Pons (tissue), 1 donor: ENCODE results near the gene ACOT11.
A peak's percentile ranks its signal among the peaks of the same experiment; 100 is the strongest.

ENCODE experiments used
- DNase-seq: peaks from one replicate; pipeline ENCODE4 v3.0.0-alpha.2; 2016; ENCODE audit warnings: low spot score

ACOT11 gene

DNA sequence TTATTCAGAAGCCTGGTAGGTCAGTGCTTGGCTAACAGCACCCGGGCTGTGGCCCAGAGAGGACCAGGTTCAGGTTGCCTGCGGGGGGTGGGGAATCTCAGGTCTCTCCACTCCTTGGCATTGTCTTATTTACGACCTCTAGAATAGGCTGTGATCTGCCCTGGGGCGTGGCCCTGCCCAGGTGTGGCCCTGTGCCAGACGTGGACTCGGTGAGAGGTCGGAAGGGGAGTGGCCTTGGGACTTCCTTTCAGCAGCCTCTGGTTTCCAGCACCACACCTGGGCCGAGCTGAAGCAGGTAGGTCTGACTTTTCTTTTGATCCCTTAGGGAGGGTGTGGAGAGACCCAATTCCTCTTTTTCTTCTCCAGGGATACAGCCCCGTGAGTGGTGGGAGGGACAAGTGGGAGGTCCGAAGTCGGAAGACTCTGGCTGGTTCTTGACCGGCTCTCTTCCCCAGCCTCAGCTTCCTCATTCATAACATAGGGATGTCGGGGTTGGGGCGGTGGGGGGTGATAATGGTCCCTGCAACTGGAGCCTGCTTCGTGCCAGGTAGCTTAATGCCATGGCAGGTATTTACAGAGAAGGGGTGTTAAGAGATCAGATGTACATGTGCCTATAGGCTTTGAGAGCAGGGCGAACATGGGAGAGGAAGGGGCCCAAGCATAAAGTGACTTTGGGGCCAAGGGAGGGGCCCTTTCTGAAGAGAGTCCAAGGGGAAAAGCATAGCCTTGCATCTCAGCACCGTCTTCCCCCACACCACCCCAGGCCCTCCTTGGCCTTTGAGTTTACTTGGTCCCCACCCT is 16.5 kb downstream of the ACOT11 start:
- no peak for DNase-seq

DNA sequence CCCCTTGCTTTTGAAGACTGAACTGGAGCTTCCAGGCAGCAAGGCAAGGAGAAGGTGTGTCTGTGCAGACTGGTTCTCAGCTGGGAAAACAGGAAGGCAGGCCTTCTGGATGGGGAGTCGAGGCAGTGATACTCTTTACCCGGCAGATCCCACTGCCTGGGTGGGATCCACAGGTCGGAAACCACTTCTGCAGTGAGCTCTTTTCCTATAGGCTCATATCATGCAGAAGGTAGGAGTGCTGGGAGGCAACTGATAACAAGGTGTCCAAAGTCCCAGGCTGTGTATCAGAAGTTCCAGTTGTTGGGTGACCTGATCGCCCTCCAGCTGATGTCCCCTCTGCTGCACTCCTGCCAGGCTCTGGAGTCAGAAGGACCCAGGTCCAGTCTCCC is 17.1 kb downstream of the ACOT11 start:
- DNase-seq = no peak

DNA sequence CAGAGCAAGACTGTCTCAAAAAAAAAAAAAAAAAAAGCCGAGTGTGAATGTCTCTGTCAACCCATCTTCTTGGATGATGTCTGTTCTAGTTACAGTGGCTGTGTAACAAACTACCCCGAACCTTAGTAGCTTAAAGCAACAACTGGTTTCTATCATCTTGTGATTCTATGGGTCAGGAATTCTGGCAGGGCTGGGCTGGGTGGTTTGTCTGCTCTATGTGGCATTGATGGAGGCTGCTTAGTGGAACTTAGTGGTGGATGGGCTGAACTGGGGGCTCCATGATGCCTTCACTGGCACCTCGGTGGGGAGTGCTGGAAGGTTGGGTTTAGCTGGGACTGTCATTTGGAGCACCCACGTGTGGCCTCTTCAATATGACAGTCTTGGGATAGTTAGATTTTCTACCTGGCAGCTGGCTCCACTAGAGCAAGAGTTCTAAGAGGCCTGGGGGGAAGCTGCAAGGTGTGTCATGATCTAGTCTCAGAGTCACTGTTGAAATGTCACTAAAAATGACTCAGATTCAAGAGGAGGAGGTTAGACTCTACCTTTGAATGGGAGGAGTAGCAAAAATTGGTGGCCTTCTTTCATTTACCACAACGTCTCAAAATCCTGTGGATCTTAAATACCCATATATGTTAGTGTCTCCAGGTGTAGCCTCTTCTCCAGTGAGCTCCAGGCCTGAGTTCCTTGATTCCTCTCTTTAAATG is 18.6 kb downstream of the ACOT11 start:
- no peak for DNase-seq

DNA sequence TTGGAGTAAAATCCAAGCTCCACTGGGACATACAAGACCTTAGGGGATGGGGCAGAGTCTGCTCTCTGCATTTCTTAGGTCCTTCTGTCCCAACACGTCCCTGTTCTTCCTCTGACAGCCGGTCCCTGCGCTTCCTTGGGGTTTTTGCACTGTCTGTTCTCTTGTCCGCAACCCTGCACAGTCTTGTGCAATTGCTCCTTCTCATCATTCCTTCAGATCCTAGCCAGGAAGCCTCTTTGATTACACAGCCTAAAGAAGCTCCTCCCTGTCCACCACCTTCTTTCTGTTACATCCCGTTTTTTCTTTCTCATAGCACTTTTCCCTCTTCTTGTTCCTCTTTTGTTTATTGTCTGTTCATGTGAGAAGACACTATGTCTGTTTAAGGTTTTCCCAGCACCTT is 19.9 kb downstream of the ACOT11 start:
- no peak for DNase-seq

DNA sequence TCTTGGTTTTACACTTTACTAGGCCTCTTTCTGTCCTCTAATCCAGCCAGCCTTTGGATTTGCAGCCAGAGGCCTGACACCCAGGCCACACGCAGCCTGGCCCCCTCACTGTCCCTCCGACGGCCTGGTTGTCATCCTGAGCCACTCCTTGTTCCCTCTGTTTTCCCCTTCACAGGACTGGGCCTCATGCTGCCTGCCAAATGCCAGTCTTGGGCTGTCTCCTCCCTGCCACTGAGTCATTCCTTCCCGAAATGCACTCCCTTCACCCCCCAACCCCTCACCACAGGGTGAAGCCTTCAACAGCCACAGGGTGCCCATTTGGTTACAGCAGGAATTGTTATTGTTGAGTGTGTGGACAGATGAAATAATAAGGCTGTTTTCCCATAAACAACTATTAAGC is 21.3 kb downstream of the ACOT11 start:
- no peak for DNase-seq

DNA sequence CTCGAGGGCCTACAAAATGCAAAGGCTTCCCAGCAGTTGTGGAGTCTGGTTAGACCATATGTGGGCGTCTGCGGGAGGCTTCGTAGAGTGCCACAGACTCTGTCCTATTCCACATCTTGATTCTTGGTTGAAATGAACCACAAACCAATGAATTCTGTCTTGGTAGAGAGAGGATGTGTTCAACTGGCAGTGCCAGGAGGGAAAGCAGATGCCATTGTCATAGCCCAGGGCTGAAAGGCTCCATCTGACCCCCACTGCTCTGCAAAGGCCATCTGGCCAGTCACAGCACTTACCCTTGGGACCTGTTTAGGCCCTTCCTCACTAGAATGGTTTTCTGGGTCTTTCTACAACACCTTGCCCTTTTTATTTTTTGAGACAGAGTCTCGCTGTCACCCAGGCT is 22.1 kb downstream of the ACOT11 start:
- DNase-seq = no peak

DNA sequence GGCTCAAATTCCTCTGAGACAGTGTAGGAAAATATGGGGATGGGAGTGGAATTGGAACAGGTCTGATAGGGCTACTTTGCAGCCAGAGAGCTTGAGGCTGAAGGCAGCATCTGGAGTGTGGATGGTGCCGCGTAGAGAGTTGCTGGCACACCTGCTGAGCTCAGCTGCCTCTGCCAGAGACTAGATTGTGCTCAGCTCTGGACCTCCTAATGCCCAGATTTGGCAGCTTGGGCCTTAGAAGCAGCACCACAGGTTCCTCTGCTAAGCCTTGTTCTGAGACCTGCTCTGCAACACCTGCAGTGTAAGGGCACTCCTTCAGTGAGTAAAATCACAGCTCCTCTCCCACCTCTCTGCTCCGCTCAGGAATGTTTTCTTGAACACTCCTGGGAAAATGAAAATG is 23.3 kb downstream of the ACOT11 start:
- no peak for DNase-seq

DNA sequence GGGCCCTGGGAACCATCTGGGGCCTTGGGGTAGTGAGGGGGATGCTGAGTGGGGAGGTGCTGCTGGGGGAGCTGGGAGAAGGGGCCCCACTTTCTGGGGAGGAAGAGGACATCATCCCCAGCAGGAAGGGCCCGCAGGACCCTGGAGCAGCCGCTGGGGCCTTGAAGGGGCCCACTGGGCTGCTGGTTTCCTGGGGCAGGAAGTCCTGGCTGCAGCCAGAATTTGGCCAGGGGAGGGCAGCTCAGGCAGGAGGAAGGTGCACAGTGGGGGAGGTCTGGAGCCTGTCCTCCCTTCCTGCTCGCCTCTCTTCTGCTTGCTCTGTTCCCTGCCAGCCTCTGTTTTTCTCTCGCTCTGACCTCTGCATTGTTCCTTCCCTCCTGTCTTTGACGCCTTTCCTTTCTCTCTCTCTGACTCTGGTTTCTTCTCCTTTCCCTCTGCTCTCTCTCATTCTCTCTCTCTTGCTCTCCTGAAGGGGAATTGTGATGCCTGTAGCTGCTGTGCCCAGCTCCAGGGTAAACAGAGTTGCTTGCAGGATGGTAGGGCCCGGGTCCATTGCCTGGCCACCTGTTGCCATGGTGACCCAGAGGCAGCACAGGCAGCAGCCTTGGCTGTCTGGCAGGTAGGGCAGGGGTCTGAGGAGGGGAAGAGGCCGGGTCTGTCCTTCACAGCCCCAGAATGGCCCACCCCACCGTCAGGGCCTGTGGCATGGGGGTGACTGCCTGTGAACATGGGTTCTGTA is 23.9 kb downstream of the ACOT11 start:
- DNase-seq = no peak

DNA sequence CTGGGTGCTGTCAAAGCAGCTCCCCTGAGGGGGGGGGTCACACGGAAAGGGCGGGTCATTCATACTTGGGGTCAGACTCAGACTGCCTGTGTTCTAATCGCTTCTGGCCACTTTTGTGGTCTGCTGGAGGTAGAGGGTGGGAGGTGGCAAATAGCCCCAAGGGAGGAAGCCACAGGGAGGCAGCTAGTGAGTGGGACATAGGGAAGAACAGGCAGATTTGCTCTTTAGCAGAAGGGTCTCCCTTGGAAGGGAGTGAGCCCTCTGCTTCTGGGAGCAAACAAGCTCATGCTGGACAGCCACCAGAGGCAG is 24.5 kb downstream of the ACOT11 start:
- no peak for DNase-seq

DNA sequence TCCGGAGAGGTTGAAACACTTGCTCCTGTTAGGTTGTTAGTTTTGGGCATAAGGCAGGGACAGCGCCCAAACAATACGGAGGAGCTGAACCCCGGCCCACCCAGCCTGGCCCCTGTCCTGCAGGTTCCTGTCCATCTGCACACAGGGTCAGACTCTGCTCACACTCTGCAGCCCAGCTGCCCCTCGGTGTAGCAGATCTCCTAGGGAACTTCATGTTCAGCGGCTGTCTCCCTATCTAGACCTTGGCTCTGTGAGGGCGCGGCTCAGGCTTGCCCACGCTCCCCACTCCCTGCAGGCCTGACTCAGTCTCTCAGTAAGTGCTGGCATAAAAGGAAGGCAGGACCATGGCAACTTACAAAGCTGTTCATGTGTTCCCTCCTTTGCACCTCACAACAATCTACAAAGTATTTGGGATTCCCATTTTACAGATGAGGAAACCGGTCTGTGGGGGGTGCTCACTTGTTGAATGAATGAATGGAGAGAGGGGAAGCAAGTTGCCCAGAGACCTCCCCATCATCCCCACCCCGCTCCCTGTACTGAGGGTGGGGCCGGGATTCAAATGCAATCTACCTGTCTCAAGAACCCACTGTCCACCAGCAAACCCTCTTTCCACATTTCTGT is 26.2 kb downstream of the ACOT11 start:
- DNase-seq = no peak

DNA sequence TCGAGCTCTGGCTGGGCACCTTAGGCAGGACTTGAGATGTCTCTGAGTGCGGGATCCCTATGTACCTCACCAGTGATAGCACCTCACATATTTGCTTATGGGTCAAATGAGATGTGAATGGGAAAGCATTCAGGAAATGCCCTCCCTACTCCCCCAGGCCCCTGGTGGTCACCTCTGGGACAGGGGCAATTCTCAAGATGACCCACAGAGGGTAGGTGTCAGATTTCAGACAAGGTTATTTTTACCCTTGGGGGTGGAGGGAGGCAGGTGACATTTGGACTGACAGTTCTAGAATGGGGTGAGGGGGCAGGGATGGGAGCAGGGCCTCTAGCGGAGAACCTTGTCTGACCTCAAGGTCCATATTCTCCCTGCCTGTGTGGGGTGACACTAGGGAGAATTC is 27.1 kb downstream of the ACOT11 start:
- no peak for DNase-seq

DNA sequence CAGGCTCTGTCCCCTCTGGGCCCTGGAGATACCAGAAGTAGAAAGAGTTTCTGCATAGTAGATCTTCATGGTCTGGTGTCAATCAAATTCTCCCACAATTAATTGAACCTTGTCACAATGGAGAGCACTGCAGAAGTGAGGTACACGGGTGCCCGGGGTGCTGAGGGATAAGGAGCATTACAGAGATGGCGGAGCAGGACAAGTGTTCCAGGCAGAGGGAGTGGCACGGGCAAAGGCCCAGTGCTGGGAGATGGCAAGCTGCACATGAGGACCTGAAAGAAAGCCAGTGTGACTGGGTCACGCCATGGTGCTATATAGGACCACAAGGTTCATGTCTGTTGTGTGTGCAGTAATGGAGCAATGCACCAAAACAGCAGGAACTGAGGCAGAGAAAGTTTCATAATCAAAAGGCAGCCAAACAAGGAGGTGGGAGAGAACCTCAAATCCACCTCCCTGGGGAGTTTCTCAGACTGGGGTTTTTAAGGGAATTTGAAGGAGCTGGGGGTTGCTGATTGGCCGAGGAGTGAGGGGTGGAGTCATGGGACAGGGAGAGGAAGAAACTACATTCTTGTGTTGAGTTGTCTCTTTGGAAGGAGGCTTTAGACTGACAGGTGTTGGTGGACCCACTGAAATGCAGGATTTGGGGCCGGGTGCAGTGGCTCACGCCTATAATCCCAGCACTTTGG is 27.7 kb downstream of the ACOT11 start:
- no peak for DNase-seq

DNA sequence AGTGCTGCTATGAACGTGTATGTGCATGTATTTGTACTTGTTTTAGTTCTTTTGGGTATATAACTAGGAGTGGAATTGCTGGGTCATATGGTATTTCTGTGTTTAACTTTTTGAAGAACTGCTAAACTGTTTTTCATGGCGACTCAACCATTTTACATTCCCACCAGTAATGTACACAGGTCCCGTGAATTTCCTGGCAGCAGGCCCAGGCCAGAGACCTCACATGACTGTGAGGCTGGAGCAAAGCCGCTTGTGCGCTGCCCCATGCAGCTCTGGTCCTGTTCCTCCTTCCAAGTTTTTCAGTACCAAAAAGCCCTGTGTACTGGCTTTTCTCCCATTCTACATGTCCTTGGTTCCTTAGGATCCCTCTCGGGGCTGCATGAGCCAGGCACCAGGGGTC is 29.6 kb downstream of the ACOT11 start:
- no peak for DNase-seq

DNA sequence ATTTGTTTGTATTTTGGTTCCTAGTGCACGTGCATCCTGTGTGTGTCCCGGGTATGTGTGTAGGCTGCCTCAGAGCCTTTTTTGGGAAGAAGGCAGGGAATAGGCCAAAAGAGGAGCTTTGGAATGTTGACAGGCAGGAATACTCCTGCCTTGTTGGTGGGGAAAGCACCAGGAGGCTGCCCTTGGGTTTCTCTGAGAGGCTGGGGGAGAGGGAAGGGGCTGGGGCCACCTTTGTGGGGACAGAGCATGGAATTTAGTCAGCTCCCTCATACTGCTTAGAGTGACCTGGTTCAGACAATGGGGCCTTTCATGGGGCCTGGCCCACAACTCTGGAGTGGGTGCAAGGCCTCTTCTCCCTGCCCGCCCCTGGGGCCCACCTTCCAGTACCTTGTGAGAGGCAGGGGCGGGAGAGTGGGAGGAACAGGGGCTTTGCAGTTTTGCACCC is 31.3 kb downstream of the ACOT11 start:
- DNase-seq = no peak

DNA sequence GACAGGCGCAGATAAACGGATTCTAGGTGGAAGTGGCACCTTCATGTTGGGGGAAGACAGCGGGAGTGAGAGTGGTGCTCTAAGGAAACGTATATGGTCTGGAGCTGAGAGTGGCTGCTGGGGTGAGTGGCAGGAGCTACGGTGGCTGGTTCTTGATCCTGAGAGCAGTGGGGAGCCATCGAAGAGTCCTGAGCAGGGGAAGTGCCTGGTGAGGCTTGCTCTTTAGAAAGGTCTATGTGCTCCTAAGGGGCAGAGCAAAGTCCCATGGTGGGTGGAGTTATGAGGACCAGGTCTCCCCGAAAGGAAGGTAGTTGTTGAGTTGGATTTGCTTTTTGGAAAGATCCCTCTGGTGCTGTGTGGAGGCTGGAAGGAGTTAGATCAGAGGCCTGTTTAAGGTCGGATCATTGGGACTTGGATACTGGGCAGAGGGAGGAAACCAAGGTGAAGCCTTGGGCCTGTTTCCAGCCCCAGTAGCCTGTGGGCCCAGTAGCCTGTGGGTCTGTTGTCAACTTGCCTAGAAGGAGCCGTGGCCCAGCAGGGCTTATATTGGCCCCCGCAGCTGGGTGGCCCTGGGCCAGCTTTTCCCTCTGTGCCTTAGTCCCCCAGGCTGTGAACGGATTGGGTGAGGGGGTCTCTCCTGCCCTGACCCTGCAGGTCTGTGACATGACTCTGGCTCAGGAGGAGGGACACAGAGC is 33.0 kb downstream of the ACOT11 start:
- DNase-seq = no peak

DNA sequence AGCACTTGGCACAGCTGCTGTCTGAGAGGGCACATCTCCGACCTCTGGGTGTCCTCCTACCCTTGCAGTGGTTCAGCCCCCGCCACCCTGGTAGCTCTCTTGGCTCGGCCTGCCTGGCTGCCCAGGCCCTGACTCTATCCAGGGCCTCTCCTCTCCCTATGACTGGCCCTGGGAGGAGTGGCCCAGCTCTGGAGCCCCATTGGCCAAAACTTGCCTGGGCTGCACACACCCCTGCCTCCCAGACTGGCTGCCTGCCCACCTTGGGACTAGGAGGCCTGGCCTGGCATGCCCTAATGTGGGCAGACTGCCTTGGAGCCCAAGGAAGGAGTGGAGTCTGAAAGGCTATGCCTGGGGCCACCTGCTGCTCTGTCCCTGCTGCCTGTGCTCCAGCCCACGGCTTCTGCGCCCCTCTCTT is 33.6 kb downstream of the ACOT11 start:
- DNase-seq = peak; percentile 85

DNA sequence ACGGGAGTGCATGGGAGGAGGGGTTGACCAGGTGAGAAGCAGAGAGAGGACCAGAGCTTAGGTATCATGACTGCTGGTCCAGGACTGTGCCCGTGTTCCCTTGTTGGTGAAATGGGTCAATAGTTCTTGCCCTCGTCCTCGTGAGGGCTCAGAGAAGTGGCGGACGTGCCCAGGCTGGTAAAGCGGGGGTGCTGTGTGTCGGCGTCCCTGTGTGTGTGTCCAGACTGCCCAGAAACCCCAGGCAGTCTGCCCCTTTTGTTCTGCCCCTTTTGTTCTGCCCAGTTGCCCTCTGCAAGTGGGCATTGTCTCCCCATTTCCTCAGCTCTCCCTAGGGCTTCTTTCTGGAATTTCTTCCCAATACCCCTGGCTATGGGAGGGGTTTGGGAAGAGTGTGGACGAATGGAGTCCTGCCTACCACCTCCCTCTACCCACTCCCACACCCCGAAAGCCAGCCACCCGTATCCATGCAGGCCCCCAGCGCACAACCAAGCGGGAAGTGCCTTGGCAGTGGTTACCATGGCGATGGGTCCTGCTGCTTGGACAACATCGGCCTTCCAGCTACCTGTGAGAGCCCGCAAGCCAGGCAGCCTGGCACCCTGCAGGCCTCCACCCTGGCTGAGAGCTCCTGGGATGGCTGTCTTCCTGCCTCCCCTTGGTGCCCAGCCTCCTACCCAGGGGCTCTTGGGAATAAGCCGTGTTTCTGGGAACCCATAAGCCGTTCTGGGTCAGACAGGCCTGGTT is 34.7 kb downstream of the ACOT11 start:
- no peak for DNase-seq

DNA sequence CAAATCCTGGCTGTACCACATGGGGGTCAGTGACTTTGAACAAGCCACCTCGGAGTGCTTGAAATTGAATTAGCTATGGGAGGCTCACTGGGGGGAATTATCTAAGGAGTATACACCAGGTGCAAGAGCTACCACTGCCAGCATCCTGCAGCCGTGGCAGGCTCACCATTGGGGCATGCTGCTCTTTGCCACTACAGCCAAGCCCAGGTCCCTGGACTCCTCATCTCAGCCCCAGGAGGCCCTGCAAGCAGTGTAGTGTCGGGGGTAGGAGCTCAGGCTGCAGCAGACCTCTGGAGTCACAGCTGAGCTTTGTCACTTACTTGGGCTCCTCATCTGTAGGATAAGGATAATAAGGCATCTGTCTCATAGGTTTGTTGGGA is 35.3 kb downstream of the ACOT11 start:
- DNase-seq = no peak

DNA sequence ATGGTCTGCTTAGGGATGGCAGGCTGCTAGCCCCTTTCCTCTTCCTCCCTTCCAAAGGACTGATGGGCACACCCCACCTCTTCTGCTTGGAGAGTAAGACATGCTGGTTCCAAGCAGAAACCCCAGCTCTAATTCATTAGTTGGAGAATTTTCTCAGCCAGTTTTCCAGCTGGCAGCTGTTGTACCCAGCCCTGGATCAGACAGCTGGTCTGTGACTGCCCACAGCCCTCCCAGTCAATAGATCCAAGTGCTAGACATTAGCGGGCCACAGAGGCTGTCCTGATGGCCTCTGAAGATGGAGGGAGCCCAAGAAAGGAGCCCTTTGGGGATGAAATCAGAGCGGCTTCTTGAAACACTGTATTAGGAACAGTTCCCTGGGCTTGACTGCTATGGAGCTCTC is 35.8 kb downstream of the ACOT11 start:
- peak; percentile 44 for DNase-seq

DNA sequence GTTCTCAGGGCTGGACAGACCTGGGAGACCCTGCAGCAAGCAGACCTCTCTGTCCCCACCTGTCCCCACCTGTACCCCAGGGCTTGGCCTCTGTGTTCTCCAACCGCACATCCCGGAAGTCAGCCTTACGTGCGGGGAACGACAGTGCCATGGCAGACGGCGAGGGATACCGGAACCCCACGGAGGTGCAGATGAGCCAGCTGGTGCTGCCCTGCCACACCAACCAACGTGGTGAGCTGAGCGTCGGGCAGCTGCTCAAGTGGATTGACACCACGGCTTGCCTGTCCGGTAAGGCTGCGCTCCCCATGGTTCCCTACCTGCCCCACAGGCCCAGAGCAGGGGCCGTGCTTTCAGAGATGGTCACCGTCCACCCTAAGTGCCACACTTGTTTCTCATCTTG is 36.5 kb downstream of the ACOT11 start:
- no peak for DNase-seq
